ENCODE measurements around the gene PRAMEF1. TPM values are rescaled to one million over a fixed set of nuclear protein-coding genes. Genes with fewer than 3 reads are reported as not detected.

The PRAMEF1 gene
- total RNA-seq, 1 donor from 2014 or later, result not detected

GRCh38 chr1:12761781-12762180 is 29.4 kb upstream of the PRAMEF1 start:
- no peak for DNase-seq (ENCODE audit: low spot score in 2 of 2)
- H3K4me3 ChIP-seq, result no peak overlapping the region
- no peak for TF ChIP-seq CTCF (IDR thresholded peaks at IDR 0.05)
- H3K36me3 ChIP-seq, result no peaks in the 10 kb centered on the region
- H3K4me1 ChIP-seq, result no peaks in the 10 kb centered on the region
- intact Hi-C loops (cut with DNase I), result no loop called here
- no peaks in the 10 kb centered on the region for H3K9me3 ChIP-seq
- no peak overlapping the region for H3K27ac ChIP-seq
- no peaks in the 10 kb centered on the region for H3K27me3 ChIP-seq

GRCh38 chr1:12762766-12763165 is 28.4 kb upstream of the PRAMEF1 start:
- Histone ChIP-seq H3K27ac (no peak overlapping the region), H3K4me3 (no peak overlapping the region), H3K4me1 (no peaks in the 10 kb centered on the region), H3K9me3 (no peaks in the 10 kb centered on the region), H3K36me3 (no peaks in the 10 kb centered on the region), H3K27me3 (no peaks in the 10 kb centered on the region)
- intact Hi-C loops (cut with DNase I), result no loop called here
- no peak for TF ChIP-seq CTCF (IDR thresholded peaks at IDR 0.05)
- no peak for DNase-seq (ENCODE audit: low spot score in 2 of 2)

GRCh38 chr1:12763479-12763878 is 27.7 kb upstream of the PRAMEF1 start:
- TF ChIP-seq CTCF (IDR thresholded peaks at IDR 0.05), result no peak
- Histone ChIP-seq H3K27ac (no peak overlapping the region), H3K4me3 (no peak overlapping the region), H3K9me3 (no peaks in the 10 kb centered on the region), H3K27me3 (no peaks in the 10 kb centered on the region), H3K36me3 (no peaks in the 10 kb centered on the region), H3K4me1 (no peaks in the 10 kb centered on the region)
- no peak for DNase-seq (ENCODE audit: low spot score in 2 of 2)
- intact Hi-C loops (cut with DNase I), result no loop called here

- DNase-seq (ENCODE audit: low spot score in 2 of 2), result no peak
- H3K36me3 ChIP-seq, result no peaks in the 10 kb centered on the region
- no peaks in the 10 kb centered on the region for H3K27me3 ChIP-seq
- no peaks in the 10 kb centered on the region for H3K4me1 ChIP-seq
- H3K27ac ChIP-seq, result no peak overlapping the region
- intact Hi-C loops (cut with DNase I), result no loop called here
- no peak for TF ChIP-seq CTCF (IDR thresholded peaks at IDR 0.05)
- H3K9me3 ChIP-seq, result no peaks in the 10 kb centered on the region
- no peak overlapping the region for H3K4me3 ChIP-seq
Observed at GRCh38 chr1:12764016-12764415, 27.2 kb upstream of the PRAMEF1 start.

GRCh38 chr1:12769031-12769430 is 22.2 kb upstream of the PRAMEF1 start:
- no peaks in the 10 kb centered on the region for H3K36me3 ChIP-seq
- intact Hi-C loops (cut with DNase I), result no loop called here
- no peaks in the 10 kb centered on the region for H3K9me3 ChIP-seq
- no peaks in the 10 kb centered on the region for H3K27me3 ChIP-seq
- no peak for DNase-seq (ENCODE audit: low spot score in 2 of 2)
- TF ChIP-seq CTCF (IDR thresholded peaks at IDR 0.05), result no peak
- no peak overlapping the region for H3K4me3 ChIP-seq
- H3K27ac ChIP-seq, result no peak overlapping the region
- H3K4me1 ChIP-seq, result no peaks in the 10 kb centered on the region

GRCh38 chr1:12769976-12770505 is 21.2 kb upstream of the PRAMEF1 start:
- no peaks in the 10 kb centered on the region for H3K36me3 ChIP-seq
- TF ChIP-seq CTCF (IDR thresholded peaks at IDR 0.05), result no peak
- no peak overlapping the region for H3K27ac ChIP-seq
- H3K9me3 ChIP-seq, result no peaks in the 10 kb centered on the region
- H3K4me3 ChIP-seq, result no peak overlapping the region
- DNase-seq (ENCODE audit: low spot score in 2 of 2), result no peak
- no peaks in the 10 kb centered on the region for H3K27me3 ChIP-seq
- intact Hi-C loops (cut with DNase I), result no loop called here
- no peaks in the 10 kb centered on the region for H3K4me1 ChIP-seq
